Activated T-cell treated with anti-CD3 and anti-CD28 coated beads, Interleukin-2, amount 50 U/mL, for 72 hours (primary cell): ENCODE data around the gene TENM3. TPM values are rescaled to one million over a fixed set of nuclear protein-coding genes. Genes with fewer than 3 reads are reported as not detected.

Experiments used
- ATAC-seq, 2 donors: fragments of 150-1000 bp; cut with Tn5 transposase; replicated peaks in 1 of 2; 2 replicates each; pipeline ENCODE4 v1.10.0; 2021; ENCODE audit warnings: moderate library complexity in 2 of 2, mild to moderate bottlenecking in 1 of 2
- DNase-seq, 2 donors: peaks; one replicate each; pipeline ENCODE4 v3.0.0; 2021 to 2022; ENCODE audit warnings: mixed read lengths in 1 of 2
- H3K27ac Mint-ChIP-seq: one replicate; pipeline ENCODE4 v1.8.0; 2022; ENCODE audit warnings: mild to moderate bottlenecking, moderate library complexity, mixed read lengths
- H3K27me3 Mint-ChIP-seq: one replicate; pipeline ENCODE4 v1.8.0; 2022; ENCODE audit warnings: low read depth, mixed read lengths
- H3K36me3 Mint-ChIP-seq, 2 donors: one replicate each; pipeline ENCODE4 v1.8.0; 2022; ENCODE audit warnings: mixed read lengths in 2 of 2, mild to moderate bottlenecking in 1 of 2; ENCODE audit not compliant: insufficient read depth in 2 of 2
- H3K4me1 Mint-ChIP-seq: one replicate; pipeline ENCODE4 v1.8.0; 2022; ENCODE audit warnings: low read depth, mixed read lengths
- H3K4me3 Mint-ChIP-seq, 2 donors: one replicate each; pipeline ENCODE4 v1.8.0; 2022; ENCODE audit warnings: mild to moderate bottlenecking in 2 of 2, mixed read lengths in 2 of 2, moderate library complexity in 2 of 2
- H3K9me3 Mint-ChIP-seq, 2 donors: one replicate each; pipeline ENCODE4 v1.8.0; 2022; ENCODE audit warnings: mixed read lengths in 2 of 2
- total RNA-seq, 2 donors: library from RNA; stranded (reverse); gene quantifications; one replicate each; pipeline ENCODE4 v1.2.3, GENCODE V29; 2022

TENM3 gene
- total RNA-seq, 2 donors from 2014 or later: 0.12 TPM; not detected in 1

- DNase-seq (no peak), ATAC-seq (no peak)
- H3K4me1 Mint-ChIP-seq: no peaks in the 10 kb centered on the region
- no peak overlapping the region for H3K4me3 Mint-ChIP-seq
- no peaks in the 10 kb centered on the region for H3K27me3 Mint-ChIP-seq
- H3K9me3 Mint-ChIP-seq: peaks cover 0 to 2% of the 10 kb centered on the region in 2 donors
- no peak overlapping the region for H3K27ac Mint-ChIP-seq
- no peaks in the 10 kb centered on the region for H3K36me3 Mint-ChIP-seq
Measured at GRCh38 chr4:182291175-182291574, 48.0 kb downstream of the TENM3 start.

DNA sequence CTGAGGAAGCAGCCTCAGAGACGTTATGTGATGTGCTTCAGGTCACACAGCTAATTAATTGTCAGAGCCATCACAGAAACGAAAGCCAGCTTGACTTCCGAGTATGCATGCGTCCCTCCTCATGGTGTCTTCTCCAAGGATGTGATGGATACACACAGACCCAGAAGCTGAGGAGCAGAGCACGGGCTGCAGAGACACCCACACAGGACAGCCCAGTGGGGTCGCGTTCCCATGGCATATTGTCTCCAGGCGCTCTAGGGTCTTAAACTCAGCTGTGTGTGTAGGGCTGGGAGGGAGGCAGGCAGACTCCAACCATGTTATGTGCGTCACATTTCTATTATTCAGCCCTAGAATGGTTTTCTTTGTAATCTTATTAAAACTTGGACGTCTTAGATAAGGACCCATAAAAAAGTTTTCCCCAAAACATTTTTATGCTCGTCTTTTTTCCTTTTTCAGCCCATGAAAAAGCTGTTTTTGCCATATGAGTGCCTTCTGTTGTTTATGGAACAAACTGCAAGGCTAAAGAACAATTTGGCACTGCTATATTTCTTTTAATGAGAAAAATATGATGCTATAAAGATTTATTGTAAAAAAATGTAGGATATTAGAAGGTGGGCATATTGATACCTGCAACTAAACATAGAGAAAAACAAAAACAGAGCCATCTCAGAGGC, 48.5 kb downstream of the TENM3 start:
- Mint-ChIP-seq H3K4me3 (no peak overlapping the region), H3K9me3 (peaks cover 0 to 2% of the 10 kb centered on the region in 2 donors), H3K36me3 (no peaks in the 10 kb centered on the region), H3K27me3 (no peaks in the 10 kb centered on the region), H3K4me1 (no peaks in the 10 kb centered on the region), H3K27ac (no peak overlapping the region)
- no peak for ATAC-seq
- no peak for DNase-seq

DNA sequence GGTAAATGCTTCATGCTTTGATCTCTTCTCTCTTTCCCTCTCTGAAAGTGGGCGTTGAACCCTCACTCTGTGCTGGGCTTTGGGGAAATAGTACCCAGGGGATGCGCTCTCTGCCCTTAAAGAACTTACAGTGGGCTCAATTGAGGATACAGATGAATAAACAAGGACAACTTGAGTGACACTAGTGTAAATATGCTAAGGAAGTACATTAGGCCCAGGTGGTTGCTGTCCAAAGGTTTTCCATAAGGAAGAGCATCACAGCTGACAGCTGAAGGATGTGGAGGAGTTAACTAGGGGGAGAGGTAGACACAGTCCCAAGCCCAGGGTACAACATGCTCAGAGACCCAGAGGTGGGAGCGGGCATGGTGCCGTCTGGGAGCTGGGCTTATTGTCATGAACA, 49.4 kb downstream of the TENM3 start:
- no peaks in the 10 kb centered on the region for H3K4me1 Mint-ChIP-seq
- no peak overlapping the region for H3K4me3 Mint-ChIP-seq
- ATAC-seq (no peak), DNase-seq (no peak)
- no peaks in the 10 kb centered on the region for H3K9me3 Mint-ChIP-seq
- no peak overlapping the region for H3K27ac Mint-ChIP-seq
- no peaks in the 10 kb centered on the region for H3K36me3 Mint-ChIP-seq
- no peaks in the 10 kb centered on the region for H3K27me3 Mint-ChIP-seq

DNA sequence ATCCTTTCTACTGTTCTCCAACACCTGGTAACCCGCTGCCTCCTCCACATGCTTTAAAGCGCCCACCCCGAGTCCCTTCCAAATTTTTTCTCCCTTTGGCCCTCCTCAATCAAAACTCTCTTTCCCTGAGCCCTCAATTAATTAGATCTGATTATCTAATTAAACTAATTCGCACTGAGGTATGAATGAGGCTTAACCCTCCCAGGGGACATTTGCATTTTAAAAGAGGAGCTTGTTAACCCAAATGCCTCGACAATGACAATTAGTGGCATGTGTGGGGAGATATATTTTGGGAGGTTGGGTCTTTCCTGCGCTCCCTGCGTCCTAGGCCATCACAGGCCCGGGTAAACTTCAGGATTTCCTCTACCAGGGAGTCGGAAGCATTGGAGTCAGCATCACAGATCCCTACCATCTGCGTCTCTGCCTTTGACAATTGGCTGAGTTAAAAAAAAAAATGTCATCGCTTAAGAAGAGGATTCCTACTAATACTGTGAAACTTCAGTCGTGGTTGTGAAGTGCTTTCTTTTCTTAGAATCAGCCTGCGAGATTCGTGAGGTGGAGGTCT, 50.6 kb downstream of the TENM3 start:
- H3K9me3 Mint-ChIP-seq: no peaks in the 10 kb centered on the region
- DNase-seq: no peak
- H3K4me3 Mint-ChIP-seq: no peak overlapping the region
- ATAC-seq: no peak
- no peaks in the 10 kb centered on the region for H3K27me3 Mint-ChIP-seq
- no peak overlapping the region for H3K27ac Mint-ChIP-seq
- H3K36me3 Mint-ChIP-seq: no peaks in the 10 kb centered on the region
- H3K4me1 Mint-ChIP-seq: no peaks in the 10 kb centered on the region

- DNase-seq: no peak
- H3K4me3 Mint-ChIP-seq: no peak overlapping the region
- no peaks in the 10 kb centered on the region for H3K27me3 Mint-ChIP-seq
- no peaks in the 10 kb centered on the region for H3K4me1 Mint-ChIP-seq
- no peak for ATAC-seq
- H3K27ac Mint-ChIP-seq: no peak overlapping the region
- H3K9me3 Mint-ChIP-seq: no peaks in the 10 kb centered on the region
- H3K36me3 Mint-ChIP-seq: no peaks in the 10 kb centered on the region
Measured at GRCh38 chr4:182294451-182294850, 51.2 kb downstream of the TENM3 start.

GRCh38 chr4:182297659-182298058, 54.5 kb downstream of the TENM3 start:
- no peaks in the 10 kb centered on the region for H3K36me3 Mint-ChIP-seq
- no peak for ATAC-seq

GRCh38 chr4:182301736-182302135, 58.5 kb downstream of the TENM3 start:
- no peaks in the 10 kb centered on the region for H3K27me3 Mint-ChIP-seq
- no peaks in the 10 kb centered on the region for H3K4me1 Mint-ChIP-seq
- ATAC-seq (no peak), DNase-seq (no peak)
- H3K27ac Mint-ChIP-seq: no peak overlapping the region
- no peaks in the 10 kb centered on the region for H3K36me3 Mint-ChIP-seq
- peaks cover 0 to 3% of the 10 kb centered on the region in 2 donors for H3K9me3 Mint-ChIP-seq
- H3K4me3 Mint-ChIP-seq: no peak overlapping the region

More at GRCh38 chr4:182297659-182298058, 54.5 kb downstream of the TENM3 start:
- Mint-ChIP-seq H3K4me1 (no peaks in the 10 kb centered on the region), H3K4me3 (no peak overlapping the region), H3K27ac (no peak overlapping the region), H3K9me3 (no peaks in the 10 kb centered on the region), H3K27me3 (no peaks in the 10 kb centered on the region)
- DNase-seq: no peak

GRCh38 chr4:182303847-182304246, 60.6 kb downstream of the TENM3 start:
- Mint-ChIP-seq H3K4me1 (no peaks in the 10 kb centered on the region), H3K9me3 (peaks cover 0 to 3% of the 10 kb centered on the region in 2 donors), H3K27ac (no peak overlapping the region), H3K27me3 (no peaks in the 10 kb centered on the region), H3K36me3 (no peaks in the 10 kb centered on the region), H3K4me3 (no peak overlapping the region)
- no peak for DNase-seq
- no peak for ATAC-seq

- Mint-ChIP-seq H3K9me3 (peaks cover 0 to 6% of the 10 kb centered on the region in 2 donors), H3K36me3 (no peaks in the 10 kb centered on the region), H3K4me1 (no peaks in the 10 kb centered on the region), H3K27me3 (no peaks in the 10 kb centered on the region), H3K4me3 (no peak overlapping the region), H3K27ac (no peak overlapping the region)
- ATAC-seq (no peak), DNase-seq (no peak)
Measured at GRCh38 chr4:182306792-182307507, 63.7 kb downstream of the TENM3 start.

- H3K36me3 Mint-ChIP-seq: no peaks in the 10 kb centered on the region
- no peak overlapping the region for H3K27ac Mint-ChIP-seq
- H3K4me1 Mint-ChIP-seq: no peaks in the 10 kb centered on the region
- no peak overlapping the region for H3K4me3 Mint-ChIP-seq
- peaks cover 0 to 6% of the 10 kb centered on the region in 2 donors for H3K9me3 Mint-ChIP-seq
- H3K27me3 Mint-ChIP-seq: no peaks in the 10 kb centered on the region
- DNase-seq (no peak), ATAC-seq (no peak)
Measured at GRCh38 chr4:182307746-182308145, 64.5 kb downstream of the TENM3 start.

DNA sequence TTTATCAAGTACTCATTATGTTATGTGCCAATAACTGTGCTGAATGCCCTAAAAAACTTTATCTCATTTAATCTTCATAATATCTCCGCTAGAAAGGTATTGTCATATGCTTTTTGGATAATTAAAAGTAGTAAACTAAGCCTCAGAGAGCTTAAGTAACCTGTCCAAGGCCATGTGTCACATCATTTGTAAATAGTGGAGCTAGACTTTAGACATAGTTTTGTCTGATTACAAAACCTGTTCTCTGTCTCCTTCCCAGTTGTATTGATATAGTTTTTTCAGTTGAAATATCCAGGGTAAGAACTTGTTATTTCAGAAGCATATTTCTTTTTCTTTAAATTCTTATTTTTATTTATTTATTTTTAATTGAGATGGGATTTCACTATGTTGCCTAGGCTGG, 66.7 kb downstream of the TENM3 start:
- no peaks in the 10 kb centered on the region for H3K36me3 Mint-ChIP-seq
- no peak overlapping the region for H3K27ac Mint-ChIP-seq

GRCh38 chr4:182310316-182310715, 67.1 kb downstream of the TENM3 start:
- H3K9me3 Mint-ChIP-seq: peaks cover 2 to 8% of the 10 kb centered on the region in 2 donors
- ATAC-seq: no peak
- no peaks in the 10 kb centered on the region for H3K27me3 Mint-ChIP-seq
- H3K4me1 Mint-ChIP-seq: no peaks in the 10 kb centered on the region
- H3K4me3 Mint-ChIP-seq: no peak overlapping the region
- no peak overlapping the region for H3K27ac Mint-ChIP-seq
- H3K36me3 Mint-ChIP-seq: no peaks in the 10 kb centered on the region
- no peak for DNase-seq

More for the DNA sequence above, 66.7 kb downstream of the TENM3 start:
- Mint-ChIP-seq H3K9me3 (peaks cover 2 to 7% of the 10 kb centered on the region in 2 donors), H3K4me1 (no peaks in the 10 kb centered on the region), H3K27me3 (no peaks in the 10 kb centered on the region), H3K4me3 (no peak overlapping the region)
- DNase-seq: no peak
- ATAC-seq: no peak

DNA sequence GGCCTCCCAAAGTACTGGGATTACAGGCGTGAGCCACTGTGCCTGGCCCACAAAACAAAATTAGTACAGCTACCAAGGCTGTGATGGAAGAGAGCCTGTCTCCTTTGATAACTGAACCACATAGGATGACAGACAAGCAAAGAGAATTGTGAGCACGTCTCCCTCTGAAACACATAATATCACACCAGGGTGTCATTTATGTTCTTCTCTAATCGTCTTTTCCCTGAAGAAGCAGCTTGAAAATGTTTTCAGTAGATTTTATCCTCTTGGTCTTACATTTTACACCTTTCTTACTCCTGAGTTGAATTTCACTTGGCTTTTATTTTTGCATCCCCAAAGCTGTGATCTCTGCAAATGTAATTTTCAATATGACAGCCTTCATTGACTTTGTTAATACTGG, 67.8 kb downstream of the TENM3 start:
- no peak for ATAC-seq
- no peak for DNase-seq
- H3K4me1 Mint-ChIP-seq: no peaks in the 10 kb centered on the region
- no peaks in the 10 kb centered on the region for H3K27me3 Mint-ChIP-seq
- H3K4me3 Mint-ChIP-seq: no peak overlapping the region
- H3K9me3 Mint-ChIP-seq: peaks cover 6 to 11% of the 10 kb centered on the region in 2 donors
- H3K36me3 Mint-ChIP-seq: peaks cover 0 to 3% of the 10 kb centered on the region in 2 donors
- H3K27ac Mint-ChIP-seq: no peak overlapping the region
